ENCODE data around the gene FOXJ1.

GRCh38 chr17:76170114-76170513 lies 29.1 kb upstream of the FOXJ1 start:
- TF ChIP-seq SIN3A (IDR thresholded peaks at IDR 0.05; ENCODE audit: borderline replicate concordance, insufficient read depth, low read length) (no peak), POLR2AphosphoS5 (IDR thresholded peaks at IDR 0.05; ENCODE audit: low read depth, low read length) (no peak), TAF1 (IDR thresholded peaks at IDR 0.05; ENCODE audit: borderline replicate concordance, insufficient read depth, low read length) (no peak), FOXP2 (optimal IDR thresholded peaks at IDR 0.05; ENCODE audit: borderline replicate concordance, extremely low read depth, extremely low read length, insufficient read depth) (no peak), REST (IDR thresholded peaks at IDR 0.05; ENCODE audit: insufficient read depth in 1 of 2, low read depth in 2 of 2, low read length in 2 of 2) (no peak)

Data from PFSK-1 (cell line).